ENCODE measurements around the gene WNT5A. TPM values are rescaled to one million over a fixed set of nuclear protein-coding genes. Genes with fewer than 3 reads are reported as not detected.

The WNT5A gene
- total RNA-seq, 1 experiment from 2014 or later: 1.1 TPM

DNA sequence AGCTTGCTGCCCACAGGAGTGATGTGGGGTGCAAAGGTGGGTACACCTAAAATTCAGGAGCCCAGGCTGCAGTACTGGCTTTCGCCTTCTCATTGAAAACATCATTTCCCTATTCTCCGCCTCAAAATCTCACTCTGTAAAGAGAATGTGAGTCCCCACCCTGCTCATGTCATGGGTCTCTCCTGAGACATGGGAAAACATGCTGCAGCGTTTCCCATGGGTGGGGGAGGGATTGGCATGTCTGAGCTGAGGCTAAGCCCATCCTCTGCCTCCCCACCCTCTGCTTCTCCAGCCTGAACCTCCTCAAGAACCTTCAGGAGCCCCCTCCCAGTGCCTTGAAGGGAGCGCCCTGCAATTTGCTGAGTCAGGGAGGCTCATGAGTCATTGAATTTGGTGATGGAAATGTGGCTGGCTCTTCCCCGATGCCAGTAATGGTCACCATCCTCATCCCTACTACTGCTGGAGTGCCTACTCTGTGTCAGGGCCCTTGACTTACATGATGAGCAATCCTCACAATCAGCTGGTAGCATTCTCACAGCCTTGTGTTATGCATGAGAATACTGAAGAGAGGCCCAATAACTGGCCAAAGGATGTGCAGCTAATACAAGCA is 28.8 kb downstream of the WNT5A start:
- TF ChIP-seq, protein P1, sequence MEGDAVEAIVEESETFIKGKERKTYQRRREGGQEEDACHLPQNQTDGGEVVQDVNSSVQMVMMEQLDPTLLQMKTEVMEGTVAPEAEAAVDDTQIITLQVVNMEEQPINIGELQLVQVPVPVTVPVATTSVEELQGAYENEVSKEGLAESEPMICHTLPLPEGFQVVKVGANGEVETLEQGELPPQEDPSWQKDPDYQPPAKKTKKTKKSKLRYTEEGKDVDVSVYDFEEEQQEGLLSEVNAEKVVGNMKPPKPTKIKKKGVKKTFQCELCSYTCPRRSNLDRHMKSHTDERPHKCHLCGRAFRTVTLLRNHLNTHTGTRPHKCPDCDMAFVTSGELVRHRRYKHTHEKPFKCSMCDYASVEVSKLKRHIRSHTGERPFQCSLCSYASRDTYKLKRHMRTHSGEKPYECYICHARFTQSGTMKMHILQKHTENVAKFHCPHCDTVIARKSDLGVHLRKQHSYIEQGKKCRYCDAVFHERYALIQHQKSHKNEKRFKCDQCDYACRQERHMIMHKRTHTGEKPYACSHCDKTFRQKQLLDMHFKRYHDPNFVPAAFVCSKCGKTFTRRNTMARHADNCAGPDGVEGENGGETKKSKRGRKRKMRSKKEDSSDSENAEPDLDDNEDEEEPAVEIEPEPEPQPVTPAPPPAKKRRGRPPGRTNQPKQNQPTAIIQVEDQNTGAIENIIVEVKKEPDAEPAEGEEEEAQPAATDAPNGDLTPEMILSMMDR (conservative IDR thresholded peaks at IDR 0.05): no peak
- Histone ChIP-seq H2BK12ac (ENCODE audit: insufficient read length, low read depth, low read length) (no peak overlapping the region), H3K4me1 (ENCODE audit: insufficient read depth, low read length) (no peaks in the 10 kb centered on the region), H2BK15ac (ENCODE audit: low read depth, low read length) (no peak overlapping the region), H3K79me1 (ENCODE audit: insufficient read depth, low read depth, low read length, poor library complexity, severe bottlenecking) (no peaks in the 10 kb centered on the region), H3K79me2 (ENCODE audit: insufficient read depth, low read length) (no peaks in the 10 kb centered on the region), H3K27me3 (ENCODE audit: insufficient read depth, low read length) (no peaks in the 10 kb centered on the region), H2AK5ac (ENCODE audit: insufficient read length, low read length) (no peak overlapping the region), H2BK120ac (ENCODE audit: low read depth, low read length, poor library complexity, severe bottlenecking) (no peak overlapping the region), H3K4me2 (ENCODE audit: insufficient read depth, insufficient read length, low read length) (no peak overlapping the region), H4K91ac (ENCODE audit: insufficient read length, low read depth, low read length) (no peak overlapping the region), H4K5ac (ENCODE audit: insufficient read length, low read depth, low read length) (no peak overlapping the region), H3K56ac (ENCODE audit: insufficient read length, low read depth, low read length) (no peak overlapping the region), H3T11ph (ENCODE audit: low read length) (no peak overlapping the region), H3K23ac (ENCODE audit: insufficient read length, low read depth, low read length) (no peak overlapping the region), H3K23me2 (ENCODE audit: insufficient read length, low read depth, low read length, poor library complexity, severe bottlenecking) (no peaks in the 10 kb centered on the region), H4K8ac (replicated peaks; ENCODE audit: insufficient read length, low read depth, low read length) (no peak overlapping the region), H3K27ac (ENCODE audit: insufficient read length, low read depth, low read length) (no peak overlapping the region), H2BK20ac (ENCODE audit: low read depth, low read length, poor library complexity, severe bottlenecking) (no peak overlapping the region), H3K9me3 (ENCODE audit: control insufficient read depth, low read depth, low read length) (no peaks in the 10 kb centered on the region), H2BK5ac (ENCODE audit: insufficient read length, low read length) (no peak overlapping the region), H3K4ac (ENCODE audit: low read depth, low read length) (no peak overlapping the region), H3K14ac (ENCODE audit: insufficient read depth, low read length) (no peak overlapping the region), H3K9ac (ENCODE audit: extremely low read depth, insufficient read length, low read length) (no peak overlapping the region), H3K18ac (ENCODE audit: insufficient read length, low read depth, low read length) (no peak overlapping the region), H4K20me1 (ENCODE audit: control insufficient read depth, insufficient read depth, insufficient read length) (no peaks in the 10 kb centered on the region), H2AFZ (ENCODE audit: low read length) (no peak overlapping the region)
- DNase-seq: no peak
- Mint-ChIP-seq H3K27me3 (ENCODE audit: low read depth) (peaks cover 8% of the 10 kb centered on the region), H3K27ac (no peak overlapping the region; a peak in 2 of 7 replicates), H3K4me1 (no peaks in the 10 kb centered on the region), H3K36me3 (ENCODE audit: insufficient read depth in 1 of 3, low read depth in 3 of 3) (0 out of 7 replicates have a peak, but pooled peaks cover 0 to 2% (median 0%) of the 10 kb centered on the region in 3 experiments), H3K9me3 (peaks cover 0 to 3% of the 10 kb centered on the region in 2 experiments; a peak in 3 of 5 replicates), H3K4me3 (no peak overlapping the region)
- WGBS (ENCODE audit: extremely low coverage, insufficient read length, low lambda C conversion rate): no CpG with 5 or more reads among the region's 5 CpGs

All from H9 (cell line).